GM10248 (cell line): ENCODE measurements around the gene CALML6.
"Not testable (repeated sequence)": the region's sequence is repeated elsewhere in the genome, so short reads cannot be mapped to it uniquely, and the experiment has no call there.

Source experiments
- CTCF ChIA-PET: fragments of 300-600 bp; sonication (Branson Sonifier 250); formaldehyde crosslinking; extraction: SDS; loops from one replicate; lab custom pipeline; 2021; ENCODE audit warnings: antibody characterized with exemption; lab: Yijun Ruan, JAX
- POLR2A ChIA-PET: fragments of 350-650 bp; sonication (Branson Sonifier 250); formaldehyde crosslinking; extraction: SDS; loops from one replicate; lab custom pipeline; 2020; ENCODE audit warnings: antibody characterized with exemption; lab: Yijun Ruan, JAX
- DNase-seq: peaks from one replicate; pipeline ENCODE4 v3.0.0; 2012; ENCODE audit errors: extremely low spot score
- TF ChIP-seq, protein P1 (sequence below): IDR thresholded peaks from 2 replicates; pipeline ENCODE4 v1.5.1; 2012; ENCODE audit warnings: mild to moderate bottlenecking, low read depth; ENCODE audit errors: extremely low read depth, missing control alignments, control extremely low read depth

The CALML6 gene

GRCh38 chr1:1883092-1883873 is 31.8 kb upstream of the CALML6 start:
- DNase-seq = no peak
- CTCF ChIA-PET = interaction anchor here (0.7 to 2.2 kb wide), 5 partner anchors 8 to 37 kb away, joined by 3 to 10 read pairs (median 4); no protein-coding TSS in a partner anchor
- TF ChIP-seq, protein P1, sequence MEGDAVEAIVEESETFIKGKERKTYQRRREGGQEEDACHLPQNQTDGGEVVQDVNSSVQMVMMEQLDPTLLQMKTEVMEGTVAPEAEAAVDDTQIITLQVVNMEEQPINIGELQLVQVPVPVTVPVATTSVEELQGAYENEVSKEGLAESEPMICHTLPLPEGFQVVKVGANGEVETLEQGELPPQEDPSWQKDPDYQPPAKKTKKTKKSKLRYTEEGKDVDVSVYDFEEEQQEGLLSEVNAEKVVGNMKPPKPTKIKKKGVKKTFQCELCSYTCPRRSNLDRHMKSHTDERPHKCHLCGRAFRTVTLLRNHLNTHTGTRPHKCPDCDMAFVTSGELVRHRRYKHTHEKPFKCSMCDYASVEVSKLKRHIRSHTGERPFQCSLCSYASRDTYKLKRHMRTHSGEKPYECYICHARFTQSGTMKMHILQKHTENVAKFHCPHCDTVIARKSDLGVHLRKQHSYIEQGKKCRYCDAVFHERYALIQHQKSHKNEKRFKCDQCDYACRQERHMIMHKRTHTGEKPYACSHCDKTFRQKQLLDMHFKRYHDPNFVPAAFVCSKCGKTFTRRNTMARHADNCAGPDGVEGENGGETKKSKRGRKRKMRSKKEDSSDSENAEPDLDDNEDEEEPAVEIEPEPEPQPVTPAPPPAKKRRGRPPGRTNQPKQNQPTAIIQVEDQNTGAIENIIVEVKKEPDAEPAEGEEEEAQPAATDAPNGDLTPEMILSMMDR = no peak
- POLR2A ChIA-PET = interaction anchor here (0.7 kb wide), 1 partner anchor 13 kb away, joined by 3 read pairs; no protein-coding TSS in a partner anchor

GRCh38 chr1:1883890-1884289 is 31.2 kb upstream of the CALML6 start:
- CTCF ChIA-PET = interaction anchor here (0.7 to 2.2 kb wide), 5 partner anchors 9 to 38 kb away, joined by 3 to 10 read pairs (median 4); no protein-coding TSS in a partner anchor
- not testable (repeated sequence) for DNase-seq
- POLR2A ChIA-PET = interaction anchor here (0.6 to 0.7 kb wide), 2 partner anchors 19 to 104 kb away, joined by 3 read pairs; no protein-coding TSS in a partner anchor

GRCh38 chr1:1889090-1889750 is 25.8 kb upstream of the CALML6 start:
- ChIA-PET POLR2A (no interaction called here), CTCF (interaction anchor here (1.2 to 2.7 kb wide), 2 partner anchors 19 kb away, joined by 3 to 10 read pairs; no protein-coding TSS in a partner anchor)
- DNase-seq = no peak
- TF ChIP-seq, protein P1 = no peak

GRCh38 chr1:1889847-1890505 is 25.1 kb upstream of the CALML6 start:
- TF ChIP-seq, protein P1 = no peak
- peak; percentile 74 for DNase-seq
- ChIA-PET CTCF (no interaction called here), POLR2A (no interaction called here)

DNA sequence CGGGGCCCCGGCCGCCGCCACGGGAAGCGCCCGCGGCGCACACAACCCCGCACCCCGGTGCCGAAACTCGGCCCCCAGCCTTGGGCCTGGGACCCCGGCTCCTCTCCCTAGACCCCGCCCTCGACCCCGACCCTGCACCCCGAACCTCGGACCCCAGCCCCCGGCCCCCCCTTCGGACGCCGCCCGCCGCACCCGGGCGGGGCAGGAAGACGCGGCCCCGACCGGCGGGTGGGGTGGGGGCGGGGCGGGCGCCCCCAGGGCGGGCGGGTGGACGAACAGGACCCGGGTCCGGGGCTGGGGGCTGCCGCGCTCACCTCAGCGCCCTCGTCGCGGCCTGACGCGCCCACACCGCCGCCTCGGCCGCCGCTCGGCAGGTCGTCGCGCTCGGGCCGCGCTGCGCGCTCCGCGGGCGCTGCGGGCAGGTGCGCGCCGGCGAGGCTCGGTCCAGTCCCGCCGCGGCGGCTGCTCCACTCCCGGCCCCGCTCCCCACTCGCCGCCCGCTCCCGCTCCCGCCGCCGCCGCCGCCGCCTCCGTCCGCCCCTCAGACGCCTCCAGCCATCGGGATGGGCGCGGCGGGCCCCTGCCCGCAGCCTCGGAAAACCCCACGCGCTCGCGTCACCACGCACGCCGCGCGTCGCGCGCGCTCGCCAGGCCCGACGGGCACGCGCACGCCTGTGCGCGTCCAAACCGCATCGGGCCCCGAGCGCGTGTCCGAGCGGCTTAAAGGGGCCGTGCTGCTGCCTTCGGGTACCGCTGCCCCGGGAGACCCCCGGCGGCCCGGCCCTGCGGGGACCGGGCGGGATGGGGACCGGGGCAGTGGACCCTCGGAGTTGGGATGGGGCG is 24.3 kb upstream of the CALML6 start, which contains the start of gene GNB1:
GNB1 (minus strand) TSS at position 582 of the 843 bp plus-strand sequence. CDS start 65,634 bp downstream, outside the sequence.
- TF ChIP-seq, protein P1 = no peak
- DNase-seq = peak; percentile 95
- CTCF ChIA-PET = no interaction called here
- POLR2A ChIA-PET = interaction anchor here (1.0 kb wide), 1 partner anchor 11 kb away, joined by 4 read pairs; no protein-coding TSS in a partner anchor

- ChIA-PET POLR2A (interaction anchor here (1.0 kb wide), 1 partner anchor 10 kb away, joined by 4 read pairs; no protein-coding TSS in a partner anchor), CTCF (interaction anchor here (0.8 to 1.4 kb wide), 3 partner anchors 9 to 111 kb away, joined by 3 to 4 read pairs (median 3); no protein-coding TSS in a partner anchor)
- TF ChIP-seq, protein P1 = no peak
- DNase-seq = peak; percentile 78
Observed at GRCh38 chr1:1891349-1892078, 23.5 kb upstream of the CALML6 start.
